ENCODE measurements around the gene MAP4K2. TPM values are rescaled to one million over a fixed set of nuclear protein-coding genes. Genes with fewer than 3 reads are reported as not detected.
A peak's percentile ranks its signal among the peaks of the same experiment; 100 is the strongest.

The MAP4K2 gene
- total and polyA plus RNA-seq, 9 of the 15 experiments (the other 6 are each of a cell fraction or from before 2014, with no cell fraction given) = 0.13 to 14.5 (median 7.3) TPM

GRCh38 chr11:64778223-64778472, 24.9 kb downstream of the MAP4K2 start (continued):
- TF ChIP-seq, protein P1, sequence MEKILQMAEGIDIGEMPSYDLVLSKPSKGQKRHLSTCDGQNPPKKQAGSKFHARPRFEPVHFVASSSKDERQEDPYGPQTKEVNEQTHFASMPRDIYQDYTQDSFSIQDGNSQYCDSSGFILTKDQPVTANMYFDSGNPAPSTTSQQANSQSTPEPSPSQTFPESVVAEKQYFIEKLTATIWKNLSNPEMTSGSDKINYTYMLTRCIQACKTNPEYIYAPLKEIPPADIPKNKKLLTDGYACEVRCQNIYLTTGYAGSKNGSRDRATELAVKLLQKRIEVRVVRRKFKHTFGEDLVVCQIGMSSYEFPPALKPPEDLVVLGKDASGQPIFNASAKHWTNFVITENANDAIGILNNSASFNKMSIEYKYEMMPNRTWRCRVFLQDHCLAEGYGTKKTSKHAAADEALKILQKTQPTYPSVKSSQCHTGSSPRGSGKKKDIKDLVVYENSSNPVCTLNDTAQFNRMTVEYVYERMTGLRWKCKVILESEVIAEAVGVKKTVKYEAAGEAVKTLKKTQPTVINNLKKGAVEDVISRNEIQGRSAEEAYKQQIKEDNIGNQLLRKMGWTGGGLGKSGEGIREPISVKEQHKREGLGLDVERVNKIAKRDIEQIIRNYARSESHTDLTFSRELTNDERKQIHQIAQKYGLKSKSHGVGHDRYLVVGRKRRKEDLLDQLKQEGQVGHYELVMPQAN (IDR thresholded peaks at IDR 0.05; ENCODE audit: borderline replicate concordance) = 0 out of 2 replicates have a peak, but pooled peaks have one; percentile 32
- TF ChIP-seq TARDBP (IDR thresholded peaks at IDR 0.05) = no peak
- no peak for TF ChIP-seq MIER1 (IDR thresholded peaks at IDR 0.05; ENCODE audit: low read depth)
- TF ChIP-seq TOE1 (IDR thresholded peaks at IDR 0.05; ENCODE audit: borderline replicate concordance) = no peak
- TF ChIP-seq TOE1 (CRISPR knock-in tag; IDR thresholded peaks at IDR 0.05; ENCODE audit: borderline replicate concordance, low read depth) = no peak
- TF ChIP-seq, protein P2, sequence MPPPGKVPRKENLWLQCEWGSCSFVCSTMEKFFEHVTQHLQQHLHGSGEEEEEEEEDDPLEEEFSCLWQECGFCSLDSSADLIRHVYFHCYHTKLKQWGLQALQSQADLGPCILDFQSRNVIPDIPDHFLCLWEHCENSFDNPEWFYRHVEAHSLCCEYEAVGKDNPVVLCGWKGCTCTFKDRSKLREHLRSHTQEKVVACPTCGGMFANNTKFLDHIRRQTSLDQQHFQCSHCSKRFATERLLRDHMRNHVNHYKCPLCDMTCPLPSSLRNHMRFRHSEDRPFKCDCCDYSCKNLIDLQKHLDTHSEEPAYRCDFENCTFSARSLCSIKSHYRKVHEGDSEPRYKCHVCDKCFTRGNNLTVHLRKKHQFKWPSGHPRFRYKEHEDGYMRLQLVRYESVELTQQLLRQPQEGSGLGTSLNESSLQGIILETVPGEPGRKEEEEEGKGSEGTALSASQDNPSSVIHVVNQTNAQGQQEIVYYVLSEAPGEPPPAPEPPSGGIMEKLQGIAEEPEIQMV (tag; conservative IDR thresholded peaks at IDR 0.05; ENCODE audit: low read depth) = no peak
- TF ChIP-seq ZNF766 (CRISPR knock-in tag; conservative IDR thresholded peaks at IDR 0.05) = peak; percentile 41; the same call in 1 of the 2 replicates
- no peak for TF ChIP-seq ZNF354B (CRISPR knock-in tag; IDR thresholded peaks at IDR 0.05)
- TF ChIP-seq ZNF77 (CRISPR knock-in tag; IDR thresholded peaks at IDR 0.05) = no peak
- TF ChIP-seq MEIS2 (IDR thresholded peaks at IDR 0.05; ENCODE audit: partially characterized antibody) = no peak
- no peak for TF ChIP-seq ZNF174 (CRISPR knock-in tag; IDR thresholded peaks at IDR 0.05)
- no peak for TF ChIP-seq ZEB2 (IDR thresholded peaks at IDR 0.05)
- TF ChIP-seq, protein P3, sequence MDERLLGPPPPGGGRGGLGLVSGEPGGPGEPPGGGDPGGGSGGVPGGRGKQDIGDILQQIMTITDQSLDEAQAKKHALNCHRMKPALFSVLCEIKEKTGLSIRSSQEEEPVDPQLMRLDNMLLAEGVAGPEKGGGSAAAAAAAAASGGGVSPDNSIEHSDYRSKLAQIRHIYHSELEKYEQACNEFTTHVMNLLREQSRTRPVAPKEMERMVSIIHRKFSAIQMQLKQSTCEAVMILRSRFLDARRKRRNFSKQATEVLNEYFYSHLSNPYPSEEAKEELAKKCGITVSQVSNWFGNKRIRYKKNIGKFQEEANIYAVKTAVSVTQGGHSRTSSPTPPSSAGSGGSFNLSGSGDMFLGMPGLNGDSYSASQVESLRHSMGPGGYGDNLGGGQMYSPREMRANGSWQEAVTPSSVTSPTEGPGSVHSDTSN (CRISPR knock-in tag; IDR thresholded peaks at IDR 0.05; ENCODE audit: low read depth) = no peak
- TF ChIP-seq, protein P3 (tag; conservative IDR thresholded peaks at IDR 0.05; ENCODE audit: low read depth) = no peak
- TF ChIP-seq KDM2B (CRISPR knock-in tag; IDR thresholded peaks at IDR 0.05) = peak; percentile 37; the same call in 1 of the 2 replicates
- TF ChIP-seq, protein P4, sequence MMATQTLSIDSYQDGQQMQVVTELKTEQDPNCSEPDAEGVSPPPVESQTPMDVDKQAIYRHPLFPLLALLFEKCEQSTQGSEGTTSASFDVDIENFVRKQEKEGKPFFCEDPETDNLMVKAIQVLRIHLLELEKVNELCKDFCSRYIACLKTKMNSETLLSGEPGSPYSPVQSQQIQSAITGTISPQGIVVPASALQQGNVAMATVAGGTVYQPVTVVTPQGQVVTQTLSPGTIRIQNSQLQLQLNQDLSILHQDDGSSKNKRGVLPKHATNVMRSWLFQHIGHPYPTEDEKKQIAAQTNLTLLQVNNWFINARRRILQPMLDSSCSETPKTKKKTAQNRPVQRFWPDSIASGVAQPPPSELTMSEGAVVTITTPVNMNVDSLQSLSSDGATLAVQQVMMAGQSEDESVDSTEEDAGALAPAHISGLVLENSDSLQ (IDR thresholded peaks at IDR 0.05) = no peak
- no peak for TF ChIP-seq EGR1 (conservative IDR thresholded peaks at IDR 0.05)
- no peak for TF ChIP-seq ZNF282 (CRISPR knock-in tag; IDR thresholded peaks at IDR 0.05)
- TF ChIP-seq ZNF780A (CRISPR knock-in tag; IDR thresholded peaks at IDR 0.05) = no peak
- no peak for TF ChIP-seq BCL6 (CRISPR knock-in tag; IDR thresholded peaks at IDR 0.05)
- TF ChIP-seq RB1 (IDR thresholded peaks at IDR 0.05; ENCODE audit: low read depth) = no peak
- TF ChIP-seq CHD4 (IDR thresholded peaks at IDR 0.05; ENCODE audit: insufficient read depth, insufficient replicate concordance, low read depth, low read length, poor library complexity, severe bottlenecking) = no peak
- no peak for TF ChIP-seq HMG20A (CRISPR knock-in tag; conservative IDR thresholded peaks at IDR 0.05)

All from K562 (cell line).